Stomach (tissue), 4 donors: ENCODE measurements around the gene PLXDC1.

Source experiments
- EP300 ChIP-seq: sonication (generic); formaldehyde crosslinking; IDR thresholded peaks from one replicate; pipeline ENCODE4 v1.6.1; 2017; ENCODE audit warnings: antibody characterized with exemption
- POLR2A ChIP-seq, 4 donors: fragments of 450-650 bp; IDR thresholded peaks; one replicate each; pipeline ENCODE4 v1.6.1; 2016; ENCODE audit warnings: antibody characterized with exemption in 4 of 4, control low read depth in 2 of 4, mild to moderate bottlenecking in 1 of 4, moderate library complexity in 1 of 4
- POLR2AphosphoS5 ChIP-seq, 3 donors: sonication (generic); formaldehyde crosslinking; IDR thresholded peaks; one replicate each; pipeline ENCODE4 v1.6.1; 2016; ENCODE audit warnings: antibody characterized with exemption in 3 of 3
- TF ChIP-seq, protein P1 (sequence below), 7 experiments: fragments of 450-650 bp in 4 of 7; fragments of 200-600 bp in 3 of 7; sonication (generic) in 3 of 7; IDR thresholded peaks; one replicate each; pipeline ENCODE4 v1.5.1; 2016 to 2019; ENCODE audit warnings: antibody characterized with exemption in 7 of 7, control low read depth in 2 of 7, mild to moderate bottlenecking in 1 of 7

DNA sequence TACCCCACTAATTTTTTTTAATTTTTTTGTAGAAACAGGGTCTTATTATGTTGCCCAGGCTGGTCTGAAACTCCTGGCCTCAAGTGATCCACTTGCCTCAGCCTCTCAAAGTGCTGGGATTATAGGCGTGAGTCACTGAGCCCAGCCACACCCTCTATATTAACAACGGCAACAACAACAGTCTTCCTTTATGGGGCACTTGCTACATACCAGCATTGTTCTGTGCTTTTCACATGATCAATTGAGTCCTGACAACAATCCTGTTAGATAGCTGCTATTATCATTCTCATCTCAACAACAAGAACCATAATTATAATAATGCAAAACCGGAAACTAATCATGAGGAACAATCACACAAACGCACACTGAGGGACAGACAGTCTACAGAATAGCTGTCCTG, 27.1 kb upstream of the PLXDC1 start:
- TF ChIP-seq, protein P1, sequence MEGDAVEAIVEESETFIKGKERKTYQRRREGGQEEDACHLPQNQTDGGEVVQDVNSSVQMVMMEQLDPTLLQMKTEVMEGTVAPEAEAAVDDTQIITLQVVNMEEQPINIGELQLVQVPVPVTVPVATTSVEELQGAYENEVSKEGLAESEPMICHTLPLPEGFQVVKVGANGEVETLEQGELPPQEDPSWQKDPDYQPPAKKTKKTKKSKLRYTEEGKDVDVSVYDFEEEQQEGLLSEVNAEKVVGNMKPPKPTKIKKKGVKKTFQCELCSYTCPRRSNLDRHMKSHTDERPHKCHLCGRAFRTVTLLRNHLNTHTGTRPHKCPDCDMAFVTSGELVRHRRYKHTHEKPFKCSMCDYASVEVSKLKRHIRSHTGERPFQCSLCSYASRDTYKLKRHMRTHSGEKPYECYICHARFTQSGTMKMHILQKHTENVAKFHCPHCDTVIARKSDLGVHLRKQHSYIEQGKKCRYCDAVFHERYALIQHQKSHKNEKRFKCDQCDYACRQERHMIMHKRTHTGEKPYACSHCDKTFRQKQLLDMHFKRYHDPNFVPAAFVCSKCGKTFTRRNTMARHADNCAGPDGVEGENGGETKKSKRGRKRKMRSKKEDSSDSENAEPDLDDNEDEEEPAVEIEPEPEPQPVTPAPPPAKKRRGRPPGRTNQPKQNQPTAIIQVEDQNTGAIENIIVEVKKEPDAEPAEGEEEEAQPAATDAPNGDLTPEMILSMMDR (IDR thresholded peaks at IDR 0.05), result no peak
- TF ChIP-seq EP300, result no peak
- TF ChIP-seq POLR2AphosphoS5 (IDR thresholded peaks at IDR 0.05), result no peak
- no peak for TF ChIP-seq POLR2A (IDR thresholded peaks at IDR 0.05)
